Caco-2 (cell line): ENCODE measurements around the gene CLEC4M. TPM values are rescaled to one million over a fixed set of nuclear protein-coding genes. Genes with fewer than 3 reads are reported as not detected.

ENCODE experiments used
- BruUV-seq: library from RNA; stranded (reverse); fragments of 400-500 nt; replicated peaks from 2 replicates; lab custom pipeline; 2021; lab: Mats Ljungman, UMichigan
- CTCF ChIA-PET: fragments of 300-600 bp; sonication (Branson Sonifier 250); formaldehyde crosslinking; loops from one replicate; lab custom pipeline; 2022; ENCODE audit warnings: antibody characterized with exemption; lab: Charles Lee
- POLR2A ChIA-PET: fragments of 300-600 bp; sonication (Branson Sonifier 250); formaldehyde crosslinking; loops from one replicate; lab custom pipeline; 2022; ENCODE audit warnings: antibody characterized with exemption; lab: Charles Lee
- DNase-seq, 2 experiments: peaks; one replicate each; pipeline versions ENCODE4 v3.0.0 to v3.0.0-alpha.2; 2020 to 2022
- H3K27me3 ChIP-seq: replicated peaks from 2 replicates; pipeline ENCODE4 v1.6.0; 2011; ENCODE audit warnings: low read length; ENCODE audit not compliant: control insufficient read depth, insufficient read depth
- H3K36me3 ChIP-seq: 2 replicates; pipeline ENCODE4 v1.5.1; 2011; ENCODE audit warnings: low read length; ENCODE audit not compliant: control insufficient read depth, insufficient read depth
- H3K4me1 ChIP-seq: fragments of 250-450 bp; sonication (Bioruptor Pico); 2 replicates; pipeline ENCODE4 v1.5.1; 2020; ENCODE audit warnings: mild to moderate bottlenecking
- H3K4me3 ChIP-seq: 2 replicates; pipeline ENCODE4 v1.5.1; 2011; ENCODE audit warnings: low read depth, mild to moderate bottlenecking, control low read depth, low read length
- H3K9me3 ChIP-seq: fragments of 250-450 bp; sonication (Bioruptor Pico); 2 replicates; pipeline ENCODE4 v1.5.1; 2020; ENCODE audit warnings: mild to moderate bottlenecking, moderate library complexity
- H3K27ac Mint-ChIP-seq: one replicate; pipeline ENCODE4 v1.8.0; 2022; ENCODE audit warnings: mixed read lengths; ENCODE audit not compliant: unreplicated experiment
- H3K27me3 Mint-ChIP-seq: one replicate; pipeline ENCODE4 v1.8.0; 2022; ENCODE audit warnings: mixed read lengths; ENCODE audit not compliant: insufficient read depth, unreplicated experiment
- H3K36me3 Mint-ChIP-seq: one replicate; pipeline ENCODE4 v1.8.0; 2022; ENCODE audit warnings: mild to moderate bottlenecking, mixed read lengths; ENCODE audit not compliant: insufficient read depth, unreplicated experiment
- H3K4me1 Mint-ChIP-seq: one replicate; pipeline ENCODE4 v1.8.0; 2022; ENCODE audit warnings: low read depth, mixed read lengths; ENCODE audit not compliant: unreplicated experiment
- H3K4me3 Mint-ChIP-seq: one replicate; pipeline ENCODE4 v1.8.0; 2022; ENCODE audit warnings: mild to moderate bottlenecking, moderate library complexity, mixed read lengths; ENCODE audit not compliant: unreplicated experiment
- H3K9me3 Mint-ChIP-seq: one replicate; pipeline ENCODE4 v1.8.0; 2022; ENCODE audit warnings: mixed read lengths; ENCODE audit not compliant: unreplicated experiment
- intact Hi-C: fragments of 100-400 bp; cut with micrococcal nuclease; formaldehyde crosslinking; loops from one replicate; pipeline ENCODE4 v1.10.0; 2022; ENCODE audit not compliant: unreplicated experiment
- total RNA-seq: library from RNA; stranded (reverse); gene quantifications from 2 replicates; pipeline ENCODE4 v1.2.3, GENCODE V29; 2022
- TF ChIP-seq, protein P1 (sequence below), 2 experiments: fragments of 200-600 bp in 1 of 2; IDR thresholded peaks; 1 replicate in 1 of 2; 2 replicates in 1 of 2; pipeline versions ENCODE4 v1.5.1 to v1.8.0; 2011 to 2022; ENCODE audit warnings: antibody characterized with exemption in 1 of 2, control low read depth in 1 of 2, inconsistent platforms in 1 of 2, low read depth in 1 of 2, low read length in 1 of 2, mild to moderate bottlenecking in 1 of 2, moderate library complexity in 1 of 2; ENCODE audit not compliant: insufficient read depth in 1 of 2, severe bottlenecking in 1 of 2, unreplicated experiment in 1 of 2

Gene CLEC4M
- total RNA-seq, 1 experiment from 2014 or later: not detected

DNA sequence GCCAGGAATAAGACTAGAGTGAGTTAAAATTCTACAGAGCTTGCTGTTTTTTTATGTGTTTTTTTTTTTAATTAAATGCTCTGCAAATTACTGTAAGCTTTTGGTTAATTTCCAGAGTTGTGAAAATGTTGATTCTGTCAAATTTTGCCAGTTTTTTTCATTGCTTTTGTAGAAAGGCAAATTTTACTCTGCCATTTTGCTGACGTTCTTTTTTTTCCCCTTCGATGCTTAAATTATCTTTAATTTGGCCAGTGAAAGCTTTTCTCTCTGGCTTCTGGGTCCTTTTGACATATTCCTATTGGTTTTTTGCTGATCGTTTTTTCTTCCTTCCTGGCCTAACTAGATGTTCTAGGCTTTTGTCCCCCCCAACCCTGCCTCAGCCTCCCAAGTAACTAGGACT lies 43.2 kb downstream of the CLEC4M start:
- H3K27me3 Mint-ChIP-seq: no peaks in the 10 kb centered on the region
- Histone ChIP-seq H3K27me3 (no peaks in the 10 kb centered on the region), H3K9me3 (peaks cover 6% of the 10 kb centered on the region; the same call in 1 of the 2 replicates), H3K4me1 (no peaks in the 10 kb centered on the region), H3K4me3 (no peak overlapping the region), H3K36me3 (no peaks in the 10 kb centered on the region)
- TF ChIP-seq, protein P1, sequence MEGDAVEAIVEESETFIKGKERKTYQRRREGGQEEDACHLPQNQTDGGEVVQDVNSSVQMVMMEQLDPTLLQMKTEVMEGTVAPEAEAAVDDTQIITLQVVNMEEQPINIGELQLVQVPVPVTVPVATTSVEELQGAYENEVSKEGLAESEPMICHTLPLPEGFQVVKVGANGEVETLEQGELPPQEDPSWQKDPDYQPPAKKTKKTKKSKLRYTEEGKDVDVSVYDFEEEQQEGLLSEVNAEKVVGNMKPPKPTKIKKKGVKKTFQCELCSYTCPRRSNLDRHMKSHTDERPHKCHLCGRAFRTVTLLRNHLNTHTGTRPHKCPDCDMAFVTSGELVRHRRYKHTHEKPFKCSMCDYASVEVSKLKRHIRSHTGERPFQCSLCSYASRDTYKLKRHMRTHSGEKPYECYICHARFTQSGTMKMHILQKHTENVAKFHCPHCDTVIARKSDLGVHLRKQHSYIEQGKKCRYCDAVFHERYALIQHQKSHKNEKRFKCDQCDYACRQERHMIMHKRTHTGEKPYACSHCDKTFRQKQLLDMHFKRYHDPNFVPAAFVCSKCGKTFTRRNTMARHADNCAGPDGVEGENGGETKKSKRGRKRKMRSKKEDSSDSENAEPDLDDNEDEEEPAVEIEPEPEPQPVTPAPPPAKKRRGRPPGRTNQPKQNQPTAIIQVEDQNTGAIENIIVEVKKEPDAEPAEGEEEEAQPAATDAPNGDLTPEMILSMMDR (IDR thresholded peaks at IDR 0.05; ENCODE audit: insufficient read depth in 1 of 2, low read depth in 1 of 2, low read length in 1 of 2, severe bottlenecking in 1 of 2, unreplicated experiment in 1 of 2): no peak
- POLR2A ChIA-PET: interaction anchor here (0.7 kb wide), 1 partner anchor 137 kb away, joined by 6 read pairs; the partner anchor contains the start of gene TIMM44
- no peaks in the 10 kb centered on the region for H3K9me3 Mint-ChIP-seq
- no peaks in the 10 kb centered on the region for H3K36me3 Mint-ChIP-seq
- intact Hi-C loops: no loop called here
- no peak overlapping the region for H3K4me3 Mint-ChIP-seq
- H3K27ac Mint-ChIP-seq: no peak overlapping the region
- no peak for DNase-seq
- no TSS peak for BruUV-seq
- no peaks in the 10 kb centered on the region for H3K4me1 Mint-ChIP-seq
- CTCF ChIA-PET: no interaction called here

GRCh38 chr19:7806876-7807275 lies 43.8 kb downstream of the CLEC4M start:
- TF ChIP-seq, protein P1 (IDR thresholded peaks at IDR 0.05; ENCODE audit: insufficient read depth in 1 of 2, low read depth in 1 of 2, low read length in 1 of 2, severe bottlenecking in 1 of 2, unreplicated experiment in 1 of 2): no peak
- H3K9me3 Mint-ChIP-seq: no peaks in the 10 kb centered on the region
- no peak overlapping the region for H3K4me3 Mint-ChIP-seq
- no peak overlapping the region for H3K4me3 ChIP-seq
- DNase-seq: no peak
- CTCF ChIA-PET: no interaction called here
- H3K4me1 Mint-ChIP-seq: no peaks in the 10 kb centered on the region
- POLR2A ChIA-PET: no interaction called here
- intact Hi-C loops: no loop called here
- H3K27ac Mint-ChIP-seq: no peak overlapping the region
- no peaks in the 10 kb centered on the region for H3K36me3 ChIP-seq
- no peaks in the 10 kb centered on the region for H3K4me1 ChIP-seq
- no TSS peak for BruUV-seq
- peaks cover 7% of the 10 kb centered on the region; the same call in 1 of the 2 replicates for H3K9me3 ChIP-seq
- no peaks in the 10 kb centered on the region for H3K36me3 Mint-ChIP-seq
- no peaks in the 10 kb centered on the region for H3K27me3 Mint-ChIP-seq
- H3K27me3 ChIP-seq: no peaks in the 10 kb centered on the region

DNA sequence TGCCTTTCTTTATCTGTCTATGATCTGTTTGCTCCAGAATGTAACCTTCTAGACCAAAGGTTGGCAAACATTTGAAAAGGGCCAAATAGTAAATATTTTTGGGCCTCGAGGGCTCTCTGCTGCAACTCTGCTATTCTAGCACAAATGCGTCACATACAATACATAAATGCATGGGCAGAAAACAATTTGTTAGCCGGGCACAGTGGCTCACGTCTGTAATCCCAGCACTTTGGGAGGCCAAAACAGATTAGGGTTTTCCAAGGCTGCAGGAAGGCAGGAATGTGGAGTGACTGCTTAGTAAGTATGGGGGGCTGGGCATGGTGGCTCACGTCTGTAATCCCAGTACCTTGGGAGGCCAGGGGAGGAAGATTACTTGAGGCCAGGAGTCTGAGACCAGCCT lies 45.1 kb downstream of the CLEC4M start:
- Mint-ChIP-seq H3K4me1 (no peaks in the 10 kb centered on the region), H3K36me3 (no peaks in the 10 kb centered on the region), H3K9me3 (no peaks in the 10 kb centered on the region), H3K4me3 (no peak overlapping the region), H3K27me3 (no peaks in the 10 kb centered on the region), H3K27ac (no peak overlapping the region)
- no peak overlapping the region for H3K4me3 ChIP-seq
- H3K36me3 ChIP-seq: no peaks in the 10 kb centered on the region
- intact Hi-C loops: no loop called here
- POLR2A ChIA-PET: no interaction called here
- TF ChIP-seq, protein P1 (IDR thresholded peaks at IDR 0.05; ENCODE audit: insufficient read depth in 1 of 2, low read depth in 1 of 2, low read length in 1 of 2, severe bottlenecking in 1 of 2, unreplicated experiment in 1 of 2): no peak
- H3K27me3 ChIP-seq: no peaks in the 10 kb centered on the region
- peaks cover 7% of the 10 kb centered on the region; the same call in 1 of the 2 replicates for H3K9me3 ChIP-seq
- no TSS peak for BruUV-seq
- DNase-seq: no peak
- no peaks in the 10 kb centered on the region for H3K4me1 ChIP-seq
- CTCF ChIA-PET: no interaction called here
